ENCODE measurements around the gene RAD51D. TPM values are rescaled to one million over a fixed set of nuclear protein-coding genes. Genes with fewer than 3 reads are reported as not detected.

The RAD51D gene
- total and polyA plus RNA-seq, 10 of the 15 experiments (the other 5 are each of a cell fraction or from before 2014, with no cell fraction given), result 2.6 to 29.3 (median 13.5) TPM

GRCh38 chr17:35166526-35166925 lies 46.9 kb upstream of the RAD51D start:
- Histone ChIP-seq H3K9me3 (replicated peaks; ENCODE audit: control insufficient read depth, insufficient read depth, low read length) (no peaks in the 10 kb centered on the region), H3K4me1 (ENCODE audit: control insufficient read depth, insufficient read depth, low read length) (no peaks in the 10 kb centered on the region), H3K36me3 (ENCODE audit: control insufficient read depth in 2 of 2, insufficient read depth in 2 of 2, low read length in 1 of 2) (no peaks in the 10 kb centered on the region), H3K27me3 (replicated peaks in 1 of 2; ENCODE audit: control insufficient read depth in 2 of 2, insufficient read depth in 2 of 2, low read length in 1 of 2) (peaks cover 1 to 5% of the 10 kb centered on the region in 2 experiments; a peak in 3 of 4 replicates), H3K27ac (ENCODE audit: control insufficient read depth, insufficient read depth) (no peak overlapping the region), H4K20me1 (ENCODE audit: control insufficient read depth, insufficient read depth) (no peaks in the 10 kb centered on the region), H3K79me2 (ENCODE audit: control insufficient read depth, insufficient read depth, low read length) (no peaks in the 10 kb centered on the region), H3K9ac (ENCODE audit: control insufficient read depth, insufficient read depth, low read length) (no peak overlapping the region), H3K4me3 (no peak overlapping the region), H2AFZ (ENCODE audit: control insufficient read depth, low read depth, low read length) (no peak overlapping the region), H3K4me2 (ENCODE audit: control insufficient read depth, insufficient read depth) (no peak overlapping the region)
- ChIA-PET SMC1A (ENCODE audit: uncharacterized antibody, unreplicated experiment) (no interaction called here), RAD21 (ENCODE audit: unreplicated experiment) (no interaction called here), CTCF (interaction anchor here (0.7 kb wide), 1 partner anchor 25 kb away, joined by 5 read pairs; no protein-coding TSS in a partner anchor), POLR2A (no interaction called here)
- no peak for TF ChIP-seq JUNB (IDR thresholded peaks at IDR 0.05)
- no peak for TF ChIP-seq RCOR1 (conservative IDR thresholded peaks at IDR 0.05; ENCODE audit: low read depth, low read length)
- WGBS (ENCODE audit: insufficient coverage, insufficient replicate concordance, low lambda C conversion rate, missing lambda C conversion rate), result 24% methylated on average over 5 of the region's 5 CpGs
- no peak for DNase-seq (ENCODE audit: low read depth, low spot score)
- no peak for ATAC-seq
- BruUV-seq (replicated peaks), result no TSS peak
- intact Hi-C loops (cut with micrococcal nuclease; ENCODE audit: unreplicated experiment), result no loop called here
- in situ Hi-C loops (cut with MboI), result loop anchor here (5.0 to 10.0 kb wide), 2 partner anchors 371 to 578 kb away; partner anchors contain the start of gene SLFN12L
- FAIRE-seq, result no peak

- in situ Hi-C loops (cut with MboI), result loop anchor here (5.0 to 10.0 kb wide), 2 partner anchors 373 to 580 kb away; partner anchors contain the start of gene SLFN12L
- no peak overlapping the region for H3K27ac ChIP-seq (ENCODE audit: control insufficient read depth, insufficient read depth)
- ChIA-PET SMC1A (ENCODE audit: uncharacterized antibody, unreplicated experiment) (interaction anchor here (0.6 kb wide), 1 partner anchor 103 kb away, joined by 3 read pairs; no protein-coding TSS in a partner anchor), POLR2A (no interaction called here), CTCF (no interaction called here), RAD21 (ENCODE audit: unreplicated experiment) (no interaction called here)
- H3K4me1 ChIP-seq (ENCODE audit: control insufficient read depth, insufficient read depth, low read length), result no peaks in the 10 kb centered on the region
- FAIRE-seq (no peak), ATAC-seq (no peak), DNase-seq (ENCODE audit: low read depth, low spot score) (no peak)
- H3K4me2 ChIP-seq (ENCODE audit: control insufficient read depth, insufficient read depth), result no peak overlapping the region
- H2AFZ ChIP-seq (ENCODE audit: control insufficient read depth, low read depth, low read length), result no peak overlapping the region
- H3K36me3 ChIP-seq (ENCODE audit: control insufficient read depth in 2 of 2, insufficient read depth in 2 of 2, low read length in 1 of 2), result no peaks in the 10 kb centered on the region
- peaks cover under 1 to 1% of the 10 kb centered on the region in 2 experiments; a peak in 3 of 4 replicates for H3K27me3 ChIP-seq (replicated peaks in 1 of 2; ENCODE audit: control insufficient read depth in 2 of 2, insufficient read depth in 2 of 2, low read length in 1 of 2)
- intact Hi-C loops (cut with micrococcal nuclease; ENCODE audit: unreplicated experiment), result no loop called here
- H3K9ac ChIP-seq (ENCODE audit: control insufficient read depth, insufficient read depth, low read length), result no peak overlapping the region
- H3K79me2 ChIP-seq (ENCODE audit: control insufficient read depth, insufficient read depth, low read length), result no peaks in the 10 kb centered on the region
- no peaks in the 10 kb centered on the region for H3K9me3 ChIP-seq (replicated peaks; ENCODE audit: control insufficient read depth, insufficient read depth, low read length)
- WGBS (ENCODE audit: insufficient coverage, insufficient replicate concordance, low lambda C conversion rate, missing lambda C conversion rate), result 5% methylated on average over 5 of the region's 5 CpGs
- no peak overlapping the region for H3K4me3 ChIP-seq
- H4K20me1 ChIP-seq (ENCODE audit: control insufficient read depth, insufficient read depth), result no peaks in the 10 kb centered on the region
- BruUV-seq (replicated peaks), result no TSS peak
- TF ChIP-seq HDAC6 (IDR thresholded peaks at IDR 0.05; ENCODE audit: unreplicated experiment) (no peak), CBX3 (IDR thresholded peaks at IDR 0.05; ENCODE audit: borderline replicate concordance, low read depth) (no peak), RBBP5 (conservative IDR thresholded peaks at IDR 0.05) (no peak), FOXM1 (IDR thresholded peaks at IDR 0.05; ENCODE audit: low read depth, low read length) (no peak), BHLHE40 (IDR thresholded peaks at IDR 0.05; ENCODE audit: borderline replicate concordance in 1 of 2, low read depth in 2 of 2, low read length in 1 of 2) (no peak), CBX5 (IDR thresholded peaks at IDR 0.05; ENCODE audit: low read depth) (no peak), ZZZ3 (IDR thresholded peaks at IDR 0.05; ENCODE audit: control insufficient read depth, insufficient read length, low read depth) (no peak)
- TF ChIP-seq, protein P1, sequence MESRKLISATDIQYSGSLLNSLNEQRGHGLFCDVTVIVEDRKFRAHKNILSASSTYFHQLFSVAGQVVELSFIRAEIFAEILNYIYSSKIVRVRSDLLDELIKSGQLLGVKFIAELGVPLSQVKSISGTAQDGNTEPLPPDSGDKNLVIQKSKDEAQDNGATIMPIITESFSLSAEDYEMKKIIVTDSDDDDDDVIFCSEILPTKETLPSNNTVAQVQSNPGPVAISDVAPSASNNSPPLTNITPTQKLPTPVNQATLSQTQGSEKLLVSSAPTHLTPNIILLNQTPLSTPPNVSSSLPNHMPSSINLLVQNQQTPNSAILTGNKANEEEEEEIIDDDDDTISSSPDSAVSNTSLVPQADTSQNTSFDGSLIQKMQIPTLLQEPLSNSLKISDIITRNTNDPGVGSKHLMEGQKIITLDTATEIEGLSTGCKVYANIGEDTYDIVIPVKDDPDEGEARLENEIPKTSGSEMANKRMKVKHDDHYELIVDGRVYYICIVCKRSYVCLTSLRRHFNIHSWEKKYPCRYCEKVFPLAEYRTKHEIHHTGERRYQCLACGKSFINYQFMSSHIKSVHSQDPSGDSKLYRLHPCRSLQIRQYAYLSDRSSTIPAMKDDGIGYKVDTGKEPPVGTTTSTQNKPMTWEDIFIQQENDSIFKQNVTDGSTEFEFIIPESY (IDR thresholded peaks at IDR 0.05), result no peak
- TF ChIP-seq, protein P2, sequence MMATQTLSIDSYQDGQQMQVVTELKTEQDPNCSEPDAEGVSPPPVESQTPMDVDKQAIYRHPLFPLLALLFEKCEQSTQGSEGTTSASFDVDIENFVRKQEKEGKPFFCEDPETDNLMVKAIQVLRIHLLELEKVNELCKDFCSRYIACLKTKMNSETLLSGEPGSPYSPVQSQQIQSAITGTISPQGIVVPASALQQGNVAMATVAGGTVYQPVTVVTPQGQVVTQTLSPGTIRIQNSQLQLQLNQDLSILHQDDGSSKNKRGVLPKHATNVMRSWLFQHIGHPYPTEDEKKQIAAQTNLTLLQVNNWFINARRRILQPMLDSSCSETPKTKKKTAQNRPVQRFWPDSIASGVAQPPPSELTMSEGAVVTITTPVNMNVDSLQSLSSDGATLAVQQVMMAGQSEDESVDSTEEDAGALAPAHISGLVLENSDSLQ (IDR thresholded peaks at IDR 0.05), result no peak
- TF ChIP-seq, protein P3, sequence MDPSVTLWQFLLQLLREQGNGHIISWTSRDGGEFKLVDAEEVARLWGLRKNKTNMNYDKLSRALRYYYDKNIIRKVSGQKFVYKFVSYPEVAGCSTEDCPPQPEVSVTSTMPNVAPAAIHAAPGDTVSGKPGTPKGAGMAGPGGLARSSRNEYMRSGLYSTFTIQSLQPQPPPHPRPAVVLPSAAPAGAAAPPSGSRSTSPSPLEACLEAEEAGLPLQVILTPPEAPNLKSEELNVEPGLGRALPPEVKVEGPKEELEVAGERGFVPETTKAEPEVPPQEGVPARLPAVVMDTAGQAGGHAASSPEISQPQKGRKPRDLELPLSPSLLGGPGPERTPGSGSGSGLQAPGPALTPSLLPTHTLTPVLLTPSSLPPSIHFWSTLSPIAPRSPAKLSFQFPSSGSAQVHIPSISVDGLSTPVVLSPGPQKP (IDR thresholded peaks at IDR 0.05; ENCODE audit: low read depth, low read length), result no peak
These were observed 45.1 kb upstream of the RAD51D start for GRCh38 chr17:35164716-35165115.
